Measurements from ENCODE around the gene TENM3.

TENM3 gene

DNA sequence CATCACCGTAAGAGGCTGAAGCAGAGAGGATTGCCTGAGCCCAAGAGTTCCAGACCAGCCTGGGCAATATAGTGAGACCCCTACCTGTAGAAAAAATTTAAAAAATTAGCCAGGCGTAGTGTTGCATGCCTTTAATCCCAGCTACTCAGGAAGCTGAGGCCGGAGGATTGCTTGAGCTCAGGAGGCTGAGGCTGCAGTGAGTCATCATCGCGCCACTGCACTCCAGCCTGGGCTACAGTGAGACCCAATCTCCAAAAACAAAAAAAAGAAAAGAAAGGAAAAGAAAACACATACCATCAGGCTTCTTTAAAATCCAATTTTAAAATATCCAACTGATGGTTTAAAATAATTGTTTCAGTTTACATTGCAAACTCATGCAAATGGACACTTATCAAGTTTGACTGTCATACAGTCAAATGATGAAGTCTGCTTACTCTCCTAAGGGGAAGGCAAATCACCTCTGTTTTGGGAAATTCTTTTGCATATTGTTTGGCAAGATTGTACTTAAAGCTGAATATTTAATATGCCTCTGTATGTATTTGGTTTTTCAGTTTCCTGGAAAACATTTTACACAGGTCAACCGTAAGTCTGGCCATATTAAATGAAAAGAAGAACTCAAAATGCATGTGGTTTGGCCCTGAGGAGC, 23.7 kb upstream of the TENM3 start:
- H3K36me3 ChIP-seq (ENCODE audit: insufficient read depth, low read length), result no peaks in the 10 kb centered on the region
- no peak for DNase-seq
- no peaks in the 10 kb centered on the region for H3K79me2 ChIP-seq (ENCODE audit: insufficient read depth, low read length)
- no peak overlapping the region for H3K4me3 ChIP-seq (ENCODE audit: low read depth in 1 of 2, low read length in 2 of 2)
- H3K4me1 ChIP-seq (ENCODE audit: insufficient read depth, low read length), result no peaks in the 10 kb centered on the region
- no peaks in the 10 kb centered on the region for H3K9me3 ChIP-seq (ENCODE audit: insufficient read depth, low read length, severe bottlenecking)
- H2AFZ ChIP-seq (ENCODE audit: low read depth, low read length), result no peak overlapping the region
- no peak for TF ChIP-seq EZH2 (IDR thresholded peaks at IDR 0.05; ENCODE audit: borderline replicate concordance, low read depth, low read length, severe bottlenecking)
- TF ChIP-seq, protein P1, sequence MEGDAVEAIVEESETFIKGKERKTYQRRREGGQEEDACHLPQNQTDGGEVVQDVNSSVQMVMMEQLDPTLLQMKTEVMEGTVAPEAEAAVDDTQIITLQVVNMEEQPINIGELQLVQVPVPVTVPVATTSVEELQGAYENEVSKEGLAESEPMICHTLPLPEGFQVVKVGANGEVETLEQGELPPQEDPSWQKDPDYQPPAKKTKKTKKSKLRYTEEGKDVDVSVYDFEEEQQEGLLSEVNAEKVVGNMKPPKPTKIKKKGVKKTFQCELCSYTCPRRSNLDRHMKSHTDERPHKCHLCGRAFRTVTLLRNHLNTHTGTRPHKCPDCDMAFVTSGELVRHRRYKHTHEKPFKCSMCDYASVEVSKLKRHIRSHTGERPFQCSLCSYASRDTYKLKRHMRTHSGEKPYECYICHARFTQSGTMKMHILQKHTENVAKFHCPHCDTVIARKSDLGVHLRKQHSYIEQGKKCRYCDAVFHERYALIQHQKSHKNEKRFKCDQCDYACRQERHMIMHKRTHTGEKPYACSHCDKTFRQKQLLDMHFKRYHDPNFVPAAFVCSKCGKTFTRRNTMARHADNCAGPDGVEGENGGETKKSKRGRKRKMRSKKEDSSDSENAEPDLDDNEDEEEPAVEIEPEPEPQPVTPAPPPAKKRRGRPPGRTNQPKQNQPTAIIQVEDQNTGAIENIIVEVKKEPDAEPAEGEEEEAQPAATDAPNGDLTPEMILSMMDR (IDR thresholded peaks at IDR 0.05; ENCODE audit: borderline replicate concordance, extremely low read depth, low read length, poor library complexity, severe bottlenecking), result no peak
- no peak overlapping the region for H3K27ac ChIP-seq (ENCODE audit: low read length)
- H3K27me3 ChIP-seq (ENCODE audit: insufficient read depth, low read length, poor library complexity), result no peaks in the 10 kb centered on the region
- no peak for ATAC-seq (ENCODE audit: insufficient read depth, low read depth)
- H4K20me1 ChIP-seq (ENCODE audit: insufficient read depth, low read length), result no peaks in the 10 kb centered on the region
- no peak overlapping the region for H3K4me2 ChIP-seq (ENCODE audit: insufficient read depth, low read length)
- no peak overlapping the region for H3K9ac ChIP-seq (ENCODE audit: low read depth, low read length)

DNA sequence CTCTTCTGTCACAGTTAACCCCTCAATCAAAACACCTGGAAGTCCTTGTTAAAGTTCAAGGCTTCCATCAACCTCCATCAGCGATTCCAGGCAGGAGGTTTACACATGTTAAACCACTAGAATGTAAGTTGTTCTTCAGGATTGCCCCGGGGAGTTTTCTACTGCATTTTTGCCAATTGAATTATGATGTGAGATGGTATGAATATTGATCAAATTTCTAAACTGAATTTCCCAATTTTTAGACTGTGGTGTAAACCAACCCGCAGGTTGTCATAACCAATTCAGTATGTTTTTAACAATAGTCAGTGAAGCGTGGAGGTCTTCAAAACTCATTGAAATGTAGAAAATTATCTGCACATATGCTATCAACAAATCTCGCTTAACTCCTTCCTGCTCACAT, 21.2 kb upstream of the TENM3 start:
- Histone ChIP-seq H4K20me1 (ENCODE audit: insufficient read depth, low read length) (no peaks in the 10 kb centered on the region), H3K27me3 (ENCODE audit: insufficient read depth, low read length, poor library complexity) (no peaks in the 10 kb centered on the region), H2AFZ (ENCODE audit: low read depth, low read length) (no peak overlapping the region), H3K36me3 (ENCODE audit: insufficient read depth, low read length) (no peaks in the 10 kb centered on the region), H3K9ac (ENCODE audit: low read depth, low read length) (no peak overlapping the region), H3K9me3 (ENCODE audit: insufficient read depth, low read length, severe bottlenecking) (no peaks in the 10 kb centered on the region), H3K4me2 (ENCODE audit: insufficient read depth, low read length) (no peak overlapping the region), H3K79me2 (ENCODE audit: insufficient read depth, low read length) (no peaks in the 10 kb centered on the region), H3K4me1 (ENCODE audit: insufficient read depth, low read length) (no peaks in the 10 kb centered on the region), H3K27ac (ENCODE audit: low read length) (no peak overlapping the region), H3K4me3 (ENCODE audit: low read depth in 1 of 2, low read length in 2 of 2) (no peak overlapping the region)
- no peak for DNase-seq
- ATAC-seq (ENCODE audit: insufficient read depth, low read depth), result no peak
- TF ChIP-seq, protein P1 (IDR thresholded peaks at IDR 0.05; ENCODE audit: borderline replicate concordance, extremely low read depth, low read length, poor library complexity, severe bottlenecking), result no peak
- no peak for TF ChIP-seq EZH2 (IDR thresholded peaks at IDR 0.05; ENCODE audit: borderline replicate concordance, low read depth, low read length, severe bottlenecking)

DNA sequence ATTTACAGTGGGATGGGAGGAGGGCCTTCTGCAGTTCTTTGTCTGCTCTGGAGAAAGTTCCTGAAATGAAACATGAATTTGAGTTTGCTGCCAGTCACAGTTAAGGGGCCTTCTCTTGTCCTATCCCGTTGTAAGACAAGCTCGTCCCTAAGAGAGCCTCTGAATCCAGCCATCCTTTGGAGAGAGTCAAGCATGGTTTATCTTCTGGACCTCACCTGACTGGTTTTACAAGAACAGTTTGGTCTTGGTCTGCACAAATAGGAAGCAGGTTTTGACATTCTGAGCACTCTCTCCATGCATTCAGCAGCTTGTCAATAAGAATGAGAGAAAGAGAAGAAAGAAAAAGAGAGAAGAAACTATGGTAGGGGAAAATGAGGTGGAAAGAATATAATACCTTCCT, 20.4 kb upstream of the TENM3 start:
- no peaks in the 10 kb centered on the region for H3K36me3 ChIP-seq (ENCODE audit: insufficient read depth, low read length)
- no peak overlapping the region for H3K4me2 ChIP-seq (ENCODE audit: insufficient read depth, low read length)
- DNase-seq, result no peak
- H3K27ac ChIP-seq (ENCODE audit: low read length), result no peak overlapping the region
- H3K79me2 ChIP-seq (ENCODE audit: insufficient read depth, low read length), result no peaks in the 10 kb centered on the region
- H3K4me1 ChIP-seq (ENCODE audit: insufficient read depth, low read length), result no peaks in the 10 kb centered on the region
- no peak for ATAC-seq (ENCODE audit: insufficient read depth, low read depth)
- H3K9me3 ChIP-seq (ENCODE audit: insufficient read depth, low read length, severe bottlenecking), result no peaks in the 10 kb centered on the region
- H4K20me1 ChIP-seq (ENCODE audit: insufficient read depth, low read length), result no peaks in the 10 kb centered on the region
- no peak overlapping the region for H3K4me3 ChIP-seq (ENCODE audit: low read depth in 1 of 2, low read length in 2 of 2)
- H2AFZ ChIP-seq (ENCODE audit: low read depth, low read length), result no peak overlapping the region
- H3K9ac ChIP-seq (ENCODE audit: low read depth, low read length), result no peak overlapping the region
- H3K27me3 ChIP-seq (ENCODE audit: insufficient read depth, low read length, poor library complexity), result no peaks in the 10 kb centered on the region
- TF ChIP-seq, protein P1 (IDR thresholded peaks at IDR 0.05; ENCODE audit: borderline replicate concordance, extremely low read depth, low read length, poor library complexity, severe bottlenecking), result no peak

DNA sequence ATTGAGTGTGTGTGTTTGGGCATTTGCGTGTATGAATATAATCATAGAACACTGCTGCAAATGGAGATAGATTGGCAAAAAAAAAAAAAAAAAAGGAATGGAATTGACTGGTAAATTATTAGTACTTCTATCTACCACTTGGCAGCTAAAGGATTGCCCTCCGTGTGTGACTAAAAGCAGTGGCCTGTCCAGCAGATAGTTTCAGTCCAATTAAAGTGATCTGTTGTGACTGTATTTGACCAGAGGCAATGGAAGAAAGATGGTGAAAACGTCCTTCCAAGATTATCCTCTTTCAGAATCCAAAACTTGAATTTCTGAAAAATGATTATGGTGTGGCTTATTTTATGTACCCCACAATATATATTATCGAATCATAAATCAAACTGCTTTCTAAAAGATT, 19.5 kb upstream of the TENM3 start:
- no peak for ATAC-seq (ENCODE audit: insufficient read depth, low read depth)
- Histone ChIP-seq H3K4me2 (ENCODE audit: insufficient read depth, low read length) (no peak overlapping the region), H3K4me3 (ENCODE audit: low read depth in 1 of 2, low read length in 2 of 2) (no peak overlapping the region), H2AFZ (ENCODE audit: low read depth, low read length) (no peak overlapping the region), H3K27me3 (ENCODE audit: insufficient read depth, low read length, poor library complexity) (no peaks in the 10 kb centered on the region), H3K27ac (ENCODE audit: low read length) (no peak overlapping the region), H3K36me3 (ENCODE audit: insufficient read depth, low read length) (no peaks in the 10 kb centered on the region), H3K4me1 (ENCODE audit: insufficient read depth, low read length) (no peaks in the 10 kb centered on the region), H3K9me3 (ENCODE audit: insufficient read depth, low read length, severe bottlenecking) (no peaks in the 10 kb centered on the region), H3K79me2 (ENCODE audit: insufficient read depth, low read length) (no peaks in the 10 kb centered on the region), H4K20me1 (ENCODE audit: insufficient read depth, low read length) (no peaks in the 10 kb centered on the region), H3K9ac (ENCODE audit: low read depth, low read length) (no peak overlapping the region)
- TF ChIP-seq EZH2 (IDR thresholded peaks at IDR 0.05; ENCODE audit: borderline replicate concordance, low read depth, low read length, severe bottlenecking), result no peak
- TF ChIP-seq, protein P1 (IDR thresholded peaks at IDR 0.05; ENCODE audit: borderline replicate concordance, extremely low read depth, low read length, poor library complexity, severe bottlenecking), result no peak
- DNase-seq, result no peak
